ENCODE measurements around the gene ITGB4. TPM values are rescaled to one million over a fixed set of nuclear protein-coding genes. Genes with fewer than 3 reads are reported as not detected.

The ITGB4 gene
- total and polyA plus RNA-seq, 10 of the 15 experiments (the other 5 are each of a cell fraction or from before 2014, with no cell fraction given), result 0.06 to 1.6 (median 0.27) TPM; not detected in 2

DNA sequence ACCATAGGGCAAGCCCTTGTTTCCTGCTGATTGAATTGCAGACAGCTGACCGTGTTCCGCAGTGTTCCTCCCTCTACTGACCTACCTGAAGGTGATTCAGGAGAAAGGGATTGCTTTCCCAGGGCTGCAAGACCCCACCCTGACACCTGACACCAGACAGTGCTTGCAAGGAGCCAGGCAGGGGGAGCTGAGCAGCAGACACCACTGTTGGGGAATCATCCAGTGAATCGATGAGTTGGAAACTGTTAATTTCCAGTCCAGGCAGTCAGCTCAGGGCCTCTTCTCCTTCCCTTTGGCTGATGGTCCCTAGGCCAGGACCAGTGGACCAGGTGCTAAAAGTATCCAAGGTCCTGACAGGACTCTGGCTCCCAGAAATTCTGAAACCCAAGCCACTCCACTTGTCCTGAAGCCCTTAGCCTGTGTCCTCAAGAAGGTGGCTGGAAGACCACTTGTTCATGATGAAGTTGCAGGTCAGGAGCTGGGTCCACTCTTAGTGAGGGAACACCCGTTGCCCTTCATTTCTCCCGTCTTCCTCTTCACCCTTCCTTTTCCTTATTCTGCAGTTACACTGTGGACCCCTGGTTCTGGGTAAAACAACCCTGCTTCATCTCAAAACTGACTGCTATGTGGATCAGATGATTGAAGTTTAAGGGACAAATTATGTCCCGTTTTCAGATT, 53.9 kb downstream of the ITGB4 start (continued):
- TF ChIP-seq, protein P1, sequence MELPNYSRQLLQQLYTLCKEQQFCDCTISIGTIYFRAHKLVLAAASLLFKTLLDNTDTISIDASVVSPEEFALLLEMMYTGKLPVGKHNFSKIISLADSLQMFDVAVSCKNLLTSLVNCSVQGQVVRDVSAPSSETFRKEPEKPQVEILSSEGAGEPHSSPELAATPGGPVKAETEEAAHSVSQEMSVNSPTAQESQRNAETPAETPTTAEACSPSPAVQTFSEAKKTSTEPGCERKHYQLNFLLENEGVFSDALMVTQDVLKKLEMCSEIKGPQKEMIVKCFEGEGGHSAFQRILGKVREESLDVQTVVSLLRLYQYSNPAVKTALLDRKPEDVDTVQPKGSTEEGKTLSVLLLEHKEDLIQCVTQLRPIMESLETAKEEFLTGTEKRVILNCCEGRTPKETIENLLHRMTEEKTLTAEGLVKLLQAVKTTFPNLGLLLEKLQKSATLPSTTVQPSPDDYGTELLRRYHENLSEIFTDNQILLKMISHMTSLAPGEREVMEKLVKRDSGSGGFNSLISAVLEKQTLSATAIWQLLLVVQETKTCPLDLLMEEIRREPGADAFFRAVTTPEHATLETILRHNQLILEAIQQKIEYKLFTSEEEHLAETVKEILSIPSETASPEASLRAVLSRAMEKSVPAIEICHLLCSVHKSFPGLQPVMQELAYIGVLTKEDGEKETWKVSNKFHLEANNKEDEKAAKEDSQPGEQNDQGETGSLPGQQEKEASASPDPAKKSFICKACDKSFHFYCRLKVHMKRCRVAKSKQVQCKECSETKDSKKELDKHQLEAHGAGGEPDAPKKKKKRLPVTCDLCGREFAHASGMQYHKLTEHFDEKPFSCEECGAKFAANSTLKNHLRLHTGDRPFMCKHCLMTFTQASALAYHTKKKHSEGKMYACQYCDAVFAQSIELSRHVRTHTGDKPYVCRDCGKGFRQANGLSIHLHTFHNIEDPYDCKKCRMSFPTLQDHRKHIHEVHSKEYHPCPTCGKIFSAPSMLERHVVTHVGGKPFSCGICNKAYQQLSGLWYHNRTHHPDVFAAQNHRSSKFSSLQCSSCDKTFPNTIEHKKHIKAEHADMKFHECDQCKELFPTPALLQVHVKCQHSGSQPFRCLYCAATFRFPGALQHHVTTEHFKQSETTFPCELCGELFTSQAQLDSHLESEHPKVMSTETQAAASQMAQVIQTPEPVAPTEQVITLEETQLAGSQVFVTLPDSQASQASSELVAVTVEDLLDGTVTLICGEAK (IDR thresholded peaks at IDR 0.05; ENCODE audit: borderline replicate concordance), result no peak
- TF ChIP-seq BRCA1 (IDR thresholded peaks at IDR 0.05; ENCODE audit: low read depth, low read length) (no peak), SREBF2 (IDR thresholded peaks at IDR 0.05; ENCODE audit: low read length) (no peak), ETV6 (conservative IDR thresholded peaks at IDR 0.05 in 1 of 2, IDR thresholded peaks at IDR 0.05 in 1 of 2; ENCODE audit: borderline replicate concordance in 1 of 2, low read depth in 1 of 2) (no peak), FOS (IDR thresholded peaks at IDR 0.05; ENCODE audit: borderline replicate concordance, extremely low read depth, insufficient read length) (no peak), NR2F1 (conservative IDR thresholded peaks at IDR 0.05) (no peak), PAX5 (IDR thresholded peaks at IDR 0.05; ENCODE audit: borderline replicate concordance, low read depth, low read length) (no peak), BACH1 (IDR thresholded peaks at IDR 0.05; ENCODE audit: borderline replicate concordance) (peak; percentile 45; the same call in 1 of the 2 replicates), MAX (IDR thresholded peaks at IDR 0.05; ENCODE audit: low read depth, low read length) (no peak), RFX5 (IDR thresholded peaks at IDR 0.05; ENCODE audit: low read depth, low read length) (no peak), MYC (IDR thresholded peaks at IDR 0.05; ENCODE audit: insufficient read depth, insufficient read length, insufficient replicate concordance, low read length, severe bottlenecking) (no peak), CTCF (IDR thresholded peaks at IDR 0.05 in 2 of 3, conservative IDR thresholded peaks at IDR 0.05 in 1 of 3; ENCODE audit: control insufficient read depth in 2 of 3, extremely low read depth in 1 of 3, insufficient read depth in 1 of 3, low read depth in 3 of 3, low read length in 3 of 3) (no peak), SMAD1 (IDR thresholded peaks at IDR 0.05; ENCODE audit: low read depth, partially characterized antibody) (no peak)
- TF ChIP-seq, protein P2, sequence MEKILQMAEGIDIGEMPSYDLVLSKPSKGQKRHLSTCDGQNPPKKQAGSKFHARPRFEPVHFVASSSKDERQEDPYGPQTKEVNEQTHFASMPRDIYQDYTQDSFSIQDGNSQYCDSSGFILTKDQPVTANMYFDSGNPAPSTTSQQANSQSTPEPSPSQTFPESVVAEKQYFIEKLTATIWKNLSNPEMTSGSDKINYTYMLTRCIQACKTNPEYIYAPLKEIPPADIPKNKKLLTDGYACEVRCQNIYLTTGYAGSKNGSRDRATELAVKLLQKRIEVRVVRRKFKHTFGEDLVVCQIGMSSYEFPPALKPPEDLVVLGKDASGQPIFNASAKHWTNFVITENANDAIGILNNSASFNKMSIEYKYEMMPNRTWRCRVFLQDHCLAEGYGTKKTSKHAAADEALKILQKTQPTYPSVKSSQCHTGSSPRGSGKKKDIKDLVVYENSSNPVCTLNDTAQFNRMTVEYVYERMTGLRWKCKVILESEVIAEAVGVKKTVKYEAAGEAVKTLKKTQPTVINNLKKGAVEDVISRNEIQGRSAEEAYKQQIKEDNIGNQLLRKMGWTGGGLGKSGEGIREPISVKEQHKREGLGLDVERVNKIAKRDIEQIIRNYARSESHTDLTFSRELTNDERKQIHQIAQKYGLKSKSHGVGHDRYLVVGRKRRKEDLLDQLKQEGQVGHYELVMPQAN (conservative IDR thresholded peaks at IDR 0.05), result no peak
- TF ChIP-seq, protein P3, sequence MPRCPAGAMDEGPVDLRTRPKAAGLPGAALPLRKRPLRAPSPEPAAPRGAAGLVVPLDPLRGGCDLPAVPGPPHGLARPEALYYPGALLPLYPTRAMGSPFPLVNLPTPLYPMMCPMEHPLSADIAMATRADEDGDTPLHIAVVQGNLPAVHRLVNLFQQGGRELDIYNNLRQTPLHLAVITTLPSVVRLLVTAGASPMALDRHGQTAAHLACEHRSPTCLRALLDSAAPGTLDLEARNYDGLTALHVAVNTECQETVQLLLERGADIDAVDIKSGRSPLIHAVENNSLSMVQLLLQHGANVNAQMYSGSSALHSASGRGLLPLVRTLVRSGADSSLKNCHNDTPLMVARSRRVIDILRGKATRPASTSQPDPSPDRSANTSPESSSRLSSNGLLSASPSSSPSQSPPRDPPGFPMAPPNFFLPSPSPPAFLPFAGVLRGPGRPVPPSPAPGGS (IDR thresholded peaks at IDR 0.05; ENCODE audit: borderline replicate concordance, insufficient read depth, low read depth, low read length, poor library complexity, severe bottlenecking), result peak; percentile 14
